WTC11 (cell line): ENCODE data around the gene ZFP3.

ENCODE experiments used
- ATF1 ChIP-seq: sonication (generic); formaldehyde crosslinking; IDR thresholded peaks from 2 replicates; pipeline ENCODE4 v1.8.1; 2023; ENCODE audit warnings: mild to moderate bottlenecking, moderate library complexity, missing genetic modification reagents
- CREM ChIP-seq: sonication (generic); formaldehyde crosslinking; IDR thresholded peaks from 2 replicates; pipeline ENCODE4 v1.8.1; 2022; ENCODE audit warnings: mild to moderate bottlenecking, missing genetic modification reagents, moderate library complexity
- FOXK1 ChIP-seq: sonication (generic); formaldehyde crosslinking; IDR thresholded peaks from 2 replicates; pipeline ENCODE4 v1.8.0; 2022; ENCODE audit warnings: mild to moderate bottlenecking, moderate library complexity, missing genetic modification reagents
- FOXP1 ChIP-seq: sonication (generic); formaldehyde crosslinking; IDR thresholded peaks from 2 replicates; pipeline ENCODE4 v1.8.0; 2022; ENCODE audit warnings: missing genetic modification reagents, mild to moderate bottlenecking, moderate library complexity, borderline replicate concordance
- GRHL2 ChIP-seq: fragments of 250-450 bp; sonication (Bioruptor Pico); IDR thresholded peaks from 2 replicates; pipeline ENCODE4 v1.8.0; 2022; ENCODE audit warnings: mild to moderate bottlenecking, moderate library complexity; ENCODE audit not compliant: insufficient replicate concordance, severe bottlenecking
- MLX ChIP-seq: sonication (generic); formaldehyde crosslinking; IDR thresholded peaks from 2 replicates; pipeline ENCODE4 v1.8.1; 2023; ENCODE audit warnings: mild to moderate bottlenecking, missing genetic modification reagents, moderate library complexity
- MXD4 ChIP-seq: fragments of 250-450 bp; sonication (Bioruptor Pico); IDR thresholded peaks from 2 replicates; pipeline ENCODE4 v1.8.0; 2021; ENCODE audit warnings: mild to moderate bottlenecking, moderate library complexity, borderline replicate concordance
- TP53 ChIP-seq: sonication (generic); formaldehyde crosslinking; IDR thresholded peaks from 2 replicates; pipeline ENCODE4 v1.8.1; 2023; ENCODE audit warnings: mild to moderate bottlenecking, missing genetic modification reagents
- USF2 ChIP-seq: sonication (generic); formaldehyde crosslinking; IDR thresholded peaks from 2 replicates; pipeline ENCODE4 v1.8.1; 2023; ENCODE audit warnings: mild to moderate bottlenecking, missing genetic modification reagents, moderate library complexity
- ZBTB21 ChIP-seq: sonication (generic); formaldehyde crosslinking; IDR thresholded peaks from 2 replicates; pipeline ENCODE4 v1.8.1; 2023; ENCODE audit warnings: mild to moderate bottlenecking, missing genetic modification reagents, borderline replicate concordance
- ZNF121 ChIP-seq: sonication (generic); formaldehyde crosslinking; IDR thresholded peaks from 2 replicates; pipeline ENCODE4 v1.8.0; 2023; ENCODE audit warnings: missing genetic modification reagents
- ZNF232 ChIP-seq: sonication (generic); formaldehyde crosslinking; IDR thresholded peaks from 2 replicates; pipeline ENCODE4 v1.8.0; 2022; ENCODE audit warnings: mild to moderate bottlenecking, missing genetic modification reagents
- ZNF512 ChIP-seq: sonication (generic); formaldehyde crosslinking; IDR thresholded peaks from 2 replicates; pipeline ENCODE4 v1.8.1; 2022; ENCODE audit warnings: missing genetic modification reagents, borderline replicate concordance
- TF ChIP-seq, protein P1 (sequence below): fragments of 200-600 bp; IDR thresholded peaks from 2 replicates; pipeline ENCODE4 v1.8.0; 2022; ENCODE audit warnings: antibody characterized with exemption

DNA sequence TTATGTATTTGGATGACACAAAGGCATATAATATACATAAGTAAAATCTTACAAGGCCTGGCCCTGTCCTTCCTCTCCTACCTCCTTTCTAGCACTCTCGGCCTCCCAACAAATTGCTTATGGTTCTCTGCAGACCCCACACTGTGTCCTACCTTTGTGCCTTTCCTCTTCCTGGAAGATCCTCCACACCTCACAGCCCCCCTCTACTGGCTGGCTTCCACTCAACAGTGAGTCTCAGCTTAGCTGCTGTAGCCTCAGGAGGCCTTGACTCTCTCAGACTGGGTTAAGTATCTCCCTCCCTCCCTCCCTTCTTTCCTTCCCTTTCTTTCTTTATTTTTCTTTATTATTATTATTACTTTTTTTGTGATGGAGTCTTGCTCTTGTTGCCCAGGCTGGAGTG, 34.7 kb upstream of the ZFP3 start:
- no peak for TF ChIP-seq FOXK1 (CRISPR knock-in tag)
- TF ChIP-seq CREM (CRISPR knock-in tag): no peak
- no peak for TF ChIP-seq TP53 (CRISPR knock-in tag)
- no peak for TF ChIP-seq MLX
- TF ChIP-seq, protein P1, sequence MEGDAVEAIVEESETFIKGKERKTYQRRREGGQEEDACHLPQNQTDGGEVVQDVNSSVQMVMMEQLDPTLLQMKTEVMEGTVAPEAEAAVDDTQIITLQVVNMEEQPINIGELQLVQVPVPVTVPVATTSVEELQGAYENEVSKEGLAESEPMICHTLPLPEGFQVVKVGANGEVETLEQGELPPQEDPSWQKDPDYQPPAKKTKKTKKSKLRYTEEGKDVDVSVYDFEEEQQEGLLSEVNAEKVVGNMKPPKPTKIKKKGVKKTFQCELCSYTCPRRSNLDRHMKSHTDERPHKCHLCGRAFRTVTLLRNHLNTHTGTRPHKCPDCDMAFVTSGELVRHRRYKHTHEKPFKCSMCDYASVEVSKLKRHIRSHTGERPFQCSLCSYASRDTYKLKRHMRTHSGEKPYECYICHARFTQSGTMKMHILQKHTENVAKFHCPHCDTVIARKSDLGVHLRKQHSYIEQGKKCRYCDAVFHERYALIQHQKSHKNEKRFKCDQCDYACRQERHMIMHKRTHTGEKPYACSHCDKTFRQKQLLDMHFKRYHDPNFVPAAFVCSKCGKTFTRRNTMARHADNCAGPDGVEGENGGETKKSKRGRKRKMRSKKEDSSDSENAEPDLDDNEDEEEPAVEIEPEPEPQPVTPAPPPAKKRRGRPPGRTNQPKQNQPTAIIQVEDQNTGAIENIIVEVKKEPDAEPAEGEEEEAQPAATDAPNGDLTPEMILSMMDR: no peak
- TF ChIP-seq USF2 (CRISPR knock-in tag): no peak
- no peak for TF ChIP-seq ATF1 (CRISPR knock-in tag)
- TF ChIP-seq ZNF232 (CRISPR knock-in tag): no peak
- TF ChIP-seq ZBTB21 (CRISPR knock-in tag): no peak
- TF ChIP-seq MXD4 (CRISPR knock-in tag): no peak
- no peak for TF ChIP-seq ZNF512 (CRISPR knock-in tag)
- no peak for TF ChIP-seq ZNF121
- no peak for TF ChIP-seq GRHL2
- no peak for TF ChIP-seq FOXP1
